ENCODE results near the gene LRRN2. TPM values are rescaled to one million over a fixed set of nuclear protein-coding genes. Genes with fewer than 3 reads are reported as not detected.

Gene LRRN2
- total RNA-seq, 1 experiment from 2014 or later: 2.0 TPM

GRCh38 chr1:204673209-204673608, 12.3 kb downstream of the LRRN2 start:
- Histone ChIP-seq H3K4me1 (ENCODE audit: control insufficient read depth, insufficient read depth, low read length) (no peaks in the 10 kb centered on the region), H3K27ac (ENCODE audit: low read length) (no peak overlapping the region), H3K9me3 (ENCODE audit: control insufficient read depth, insufficient read depth, low read depth, low read length) (no peaks in the 10 kb centered on the region), H3K36me3 (ENCODE audit: control insufficient read depth, insufficient read depth, low read length) (no peaks in the 10 kb centered on the region), H3K27me3 (ENCODE audit: control insufficient read depth, insufficient read depth, low read length) (no peaks in the 10 kb centered on the region; the same call in none of the 2 replicates), H3K4me3 (ENCODE audit: low read depth in 2 of 2, low read length in 2 of 2) (no peak overlapping the region)
- ChIA-PET POLR2A (no interaction called here), CTCF (no interaction called here)
- BruUV-seq (replicated peaks): no TSS peak
- intact Hi-C loops (cut with micrococcal nuclease; ENCODE audit: unreplicated experiment): no loop called here
- no peak for ATAC-seq
- DNase-seq (ENCODE audit: low read depth, low spot score): no peak
- TF ChIP-seq TCF7L2 (IDR thresholded peaks at IDR 0.05; ENCODE audit: low read depth, low read length) (no peak), POLR2AphosphoS5 (IDR thresholded peaks at IDR 0.05; ENCODE audit: low read depth, low read length) (no peak), SIN3A (IDR thresholded peaks at IDR 0.05; ENCODE audit: borderline replicate concordance, insufficient read depth, low read depth, low read length) (no peak), CTCF (IDR thresholded peaks at IDR 0.05) (no peak)
- TF ChIP-seq, protein P1, sequence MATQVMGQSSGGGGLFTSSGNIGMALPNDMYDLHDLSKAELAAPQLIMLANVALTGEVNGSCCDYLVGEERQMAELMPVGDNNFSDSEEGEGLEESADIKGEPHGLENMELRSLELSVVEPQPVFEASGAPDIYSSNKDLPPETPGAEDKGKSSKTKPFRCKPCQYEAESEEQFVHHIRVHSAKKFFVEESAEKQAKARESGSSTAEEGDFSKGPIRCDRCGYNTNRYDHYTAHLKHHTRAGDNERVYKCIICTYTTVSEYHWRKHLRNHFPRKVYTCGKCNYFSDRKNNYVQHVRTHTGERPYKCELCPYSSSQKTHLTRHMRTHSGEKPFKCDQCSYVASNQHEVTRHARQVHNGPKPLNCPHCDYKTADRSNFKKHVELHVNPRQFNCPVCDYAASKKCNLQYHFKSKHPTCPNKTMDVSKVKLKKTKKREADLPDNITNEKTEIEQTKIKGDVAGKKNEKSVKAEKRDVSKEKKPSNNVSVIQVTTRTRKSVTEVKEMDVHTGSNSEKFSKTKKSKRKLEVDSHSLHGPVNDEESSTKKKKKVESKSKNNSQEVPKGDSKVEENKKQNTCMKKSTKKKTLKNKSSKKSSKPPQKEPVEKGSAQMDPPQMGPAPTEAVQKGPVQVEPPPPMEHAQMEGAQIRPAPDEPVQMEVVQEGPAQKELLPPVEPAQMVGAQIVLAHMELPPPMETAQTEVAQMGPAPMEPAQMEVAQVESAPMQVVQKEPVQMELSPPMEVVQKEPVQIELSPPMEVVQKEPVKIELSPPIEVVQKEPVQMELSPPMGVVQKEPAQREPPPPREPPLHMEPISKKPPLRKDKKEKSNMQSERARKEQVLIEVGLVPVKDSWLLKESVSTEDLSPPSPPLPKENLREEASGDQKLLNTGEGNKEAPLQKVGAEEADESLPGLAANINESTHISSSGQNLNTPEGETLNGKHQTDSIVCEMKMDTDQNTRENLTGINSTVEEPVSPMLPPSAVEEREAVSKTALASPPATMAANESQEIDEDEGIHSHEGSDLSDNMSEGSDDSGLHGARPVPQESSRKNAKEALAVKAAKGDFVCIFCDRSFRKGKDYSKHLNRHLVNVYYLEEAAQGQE (IDR thresholded peaks at IDR 0.05; ENCODE audit: insufficient read depth in 1 of 2, low read depth in 2 of 2, low read length in 1 of 2): no peak
- in situ Hi-C loops (cut with HindIII; ENCODE audit: low pct_unique_long_range_greater_than_20kb, low sequenced_read_pairs): no loop called here

GRCh38 chr1:204672482-204673121, 12.9 kb downstream of the LRRN2 start:
- no peak for DNase-seq (ENCODE audit: low read depth, low spot score)
- CTCF ChIA-PET: no interaction called here

More at GRCh38 chr1:204672482-204673121, 12.9 kb downstream of the LRRN2 start:
- BruUV-seq (replicated peaks): no TSS peak
- intact Hi-C loops (cut with micrococcal nuclease; ENCODE audit: unreplicated experiment) (no loop called here), in situ Hi-C loops (cut with HindIII; ENCODE audit: low pct_unique_long_range_greater_than_20kb, low sequenced_read_pairs) (no loop called here)
- TF ChIP-seq POLR2AphosphoS5 (IDR thresholded peaks at IDR 0.05; ENCODE audit: low read depth, low read length) (no peak), CTCF (IDR thresholded peaks at IDR 0.05) (no peak), TCF7L2 (IDR thresholded peaks at IDR 0.05; ENCODE audit: low read depth, low read length) (no peak), SIN3A (IDR thresholded peaks at IDR 0.05; ENCODE audit: borderline replicate concordance, insufficient read depth, low read depth, low read length) (no peak)
- TF ChIP-seq, protein P1 (IDR thresholded peaks at IDR 0.05; ENCODE audit: insufficient read depth in 1 of 2, low read depth in 2 of 2, low read length in 1 of 2): no peak
- H3K27me3 ChIP-seq (ENCODE audit: control insufficient read depth, insufficient read depth, low read length): no peaks in the 10 kb centered on the region; the same call in none of the 2 replicates
- no peak overlapping the region for H3K4me3 ChIP-seq (ENCODE audit: low read depth in 2 of 2, low read length in 2 of 2)
- POLR2A ChIA-PET: no interaction called here
- no peaks in the 10 kb centered on the region for H3K36me3 ChIP-seq (ENCODE audit: control insufficient read depth, insufficient read depth, low read length)
- H3K4me1 ChIP-seq (ENCODE audit: control insufficient read depth, insufficient read depth, low read length): no peaks in the 10 kb centered on the region
- no peak overlapping the region for H3K27ac ChIP-seq (ENCODE audit: low read length)
- 0 out of 2 replicates have a peak, but pooled peaks have one; percentile 17 for ATAC-seq
- H3K9me3 ChIP-seq (ENCODE audit: control insufficient read depth, insufficient read depth, low read depth, low read length): no peaks in the 10 kb centered on the region
